OCI-LY1 (cell line): Measurements from ENCODE around the gene HELZ2.

Experiments used
- EZH2 ChIP-seq: fragments of 200-600 bp; sonication (generic), shearing (Covaris generic); IDR thresholded peaks from 2 replicates; pipeline ENCODE4 v1.8.0; 2017; ENCODE audit warnings: borderline replicate concordance, mixed run types, mild to moderate bottlenecking, antibody characterized with exemption, low read length, moderate library complexity, mixed read lengths
- TF ChIP-seq, protein P1 (sequence below): fragments of 200-600 bp; sonication (generic), shearing (Covaris generic); IDR thresholded peaks from 2 replicates; pipeline ENCODE4 v1.5.1; 2017; ENCODE audit warnings: mild to moderate bottlenecking, antibody characterized with exemption, low read length, moderate library complexity, mixed read lengths

GRCh38 chr20:63589261-63590217, 15.5 kb upstream of the HELZ2 start:
- no peak for TF ChIP-seq EZH2
- TF ChIP-seq, protein P1, sequence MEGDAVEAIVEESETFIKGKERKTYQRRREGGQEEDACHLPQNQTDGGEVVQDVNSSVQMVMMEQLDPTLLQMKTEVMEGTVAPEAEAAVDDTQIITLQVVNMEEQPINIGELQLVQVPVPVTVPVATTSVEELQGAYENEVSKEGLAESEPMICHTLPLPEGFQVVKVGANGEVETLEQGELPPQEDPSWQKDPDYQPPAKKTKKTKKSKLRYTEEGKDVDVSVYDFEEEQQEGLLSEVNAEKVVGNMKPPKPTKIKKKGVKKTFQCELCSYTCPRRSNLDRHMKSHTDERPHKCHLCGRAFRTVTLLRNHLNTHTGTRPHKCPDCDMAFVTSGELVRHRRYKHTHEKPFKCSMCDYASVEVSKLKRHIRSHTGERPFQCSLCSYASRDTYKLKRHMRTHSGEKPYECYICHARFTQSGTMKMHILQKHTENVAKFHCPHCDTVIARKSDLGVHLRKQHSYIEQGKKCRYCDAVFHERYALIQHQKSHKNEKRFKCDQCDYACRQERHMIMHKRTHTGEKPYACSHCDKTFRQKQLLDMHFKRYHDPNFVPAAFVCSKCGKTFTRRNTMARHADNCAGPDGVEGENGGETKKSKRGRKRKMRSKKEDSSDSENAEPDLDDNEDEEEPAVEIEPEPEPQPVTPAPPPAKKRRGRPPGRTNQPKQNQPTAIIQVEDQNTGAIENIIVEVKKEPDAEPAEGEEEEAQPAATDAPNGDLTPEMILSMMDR: no peak
